Measurements from ENCODE around the gene USP32. TPM values are rescaled to one million over a fixed set of nuclear protein-coding genes. Genes with fewer than 3 reads are reported as not detected.
"Not testable (repeated sequence)": the region's sequence is repeated elsewhere in the genome, so short reads cannot be mapped to it uniquely, and the experiment has no call there.

The USP32 gene
- total RNA-seq, 4 donors from 2014 or later = 14.7 to 86.0 (median 54.8) TPM

DNA sequence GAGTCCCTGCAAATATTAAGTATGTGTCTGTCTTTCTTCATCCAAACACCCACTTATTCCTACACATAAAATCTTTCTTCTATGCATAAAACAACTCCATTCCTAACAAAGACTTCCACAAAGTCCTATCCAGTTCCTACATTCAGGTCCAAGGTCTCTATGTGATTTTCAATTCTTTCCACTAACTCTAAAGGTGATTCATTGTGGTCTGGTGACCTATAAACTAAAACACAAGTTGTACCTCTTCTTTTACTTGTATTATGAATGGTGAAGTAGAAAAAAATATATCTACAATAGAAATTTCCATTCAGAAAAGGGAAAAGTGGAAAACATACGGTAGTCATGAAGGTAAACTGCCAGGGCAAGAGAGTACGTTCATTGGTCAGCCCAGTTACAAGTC lies 56.6 kb downstream of the USP32 start:
- in situ Hi-C loops (cut with MboI; ENCODE audit: low pct_ligation_motif_present in 1 of 4, low pct_unique_long_range_greater_than_20kb in 1 of 4, low sequenced_read_pairs in 3 of 4) = no loop called here
- WGBS, 2 donors (ENCODE audit: low coverage in 1 of 2) = 91 to 93% methylated on average over 2 of the region's 2 CpGs
- TF ChIP-seq POLR2AphosphoS5 (IDR thresholded peaks at IDR 0.05) (no peak), EP300 (IDR thresholded peaks at IDR 0.05; ENCODE audit: low read depth) (no peak), POLR2A (IDR thresholded peaks at IDR 0.05) (no peak)
- TF ChIP-seq, protein P1, sequence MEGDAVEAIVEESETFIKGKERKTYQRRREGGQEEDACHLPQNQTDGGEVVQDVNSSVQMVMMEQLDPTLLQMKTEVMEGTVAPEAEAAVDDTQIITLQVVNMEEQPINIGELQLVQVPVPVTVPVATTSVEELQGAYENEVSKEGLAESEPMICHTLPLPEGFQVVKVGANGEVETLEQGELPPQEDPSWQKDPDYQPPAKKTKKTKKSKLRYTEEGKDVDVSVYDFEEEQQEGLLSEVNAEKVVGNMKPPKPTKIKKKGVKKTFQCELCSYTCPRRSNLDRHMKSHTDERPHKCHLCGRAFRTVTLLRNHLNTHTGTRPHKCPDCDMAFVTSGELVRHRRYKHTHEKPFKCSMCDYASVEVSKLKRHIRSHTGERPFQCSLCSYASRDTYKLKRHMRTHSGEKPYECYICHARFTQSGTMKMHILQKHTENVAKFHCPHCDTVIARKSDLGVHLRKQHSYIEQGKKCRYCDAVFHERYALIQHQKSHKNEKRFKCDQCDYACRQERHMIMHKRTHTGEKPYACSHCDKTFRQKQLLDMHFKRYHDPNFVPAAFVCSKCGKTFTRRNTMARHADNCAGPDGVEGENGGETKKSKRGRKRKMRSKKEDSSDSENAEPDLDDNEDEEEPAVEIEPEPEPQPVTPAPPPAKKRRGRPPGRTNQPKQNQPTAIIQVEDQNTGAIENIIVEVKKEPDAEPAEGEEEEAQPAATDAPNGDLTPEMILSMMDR (IDR thresholded peaks at IDR 0.05) = no peak

DNA sequence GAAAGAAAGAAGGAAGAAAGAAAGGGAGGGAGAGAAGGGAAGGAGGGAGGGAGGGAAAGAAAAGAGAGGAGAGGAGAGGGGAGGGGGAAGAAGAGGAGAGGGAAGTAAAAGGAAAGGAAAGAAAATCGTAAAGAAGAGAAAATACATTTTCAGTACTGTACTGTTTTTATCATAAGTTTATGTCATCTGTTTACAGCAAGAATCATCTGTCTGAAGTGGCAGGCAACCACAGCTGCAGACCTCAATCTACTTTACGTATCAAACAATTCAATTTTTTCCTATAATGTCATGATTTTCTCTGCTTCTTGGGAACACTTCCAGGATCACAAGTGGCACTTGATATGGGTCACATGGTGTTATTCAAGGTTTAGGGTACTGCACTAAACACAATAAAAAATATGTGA lies 58.3 kb downstream of the USP32 start:
- no peak overlapping the region for H3K4me3 ChIP-seq
- in situ Hi-C loops (cut with MboI; ENCODE audit: low pct_ligation_motif_present in 1 of 4, low pct_unique_long_range_greater_than_20kb in 1 of 4, low sequenced_read_pairs in 3 of 4) = no loop called here
- H3K27ac ChIP-seq = no peak overlapping the region
- intact Hi-C loops (cut with DNase I; ENCODE audit: low total_unique reads) = no loop called here
- no peaks in the 10 kb centered on the region for H3K4me1 ChIP-seq
- TF ChIP-seq POLR2AphosphoS5 (IDR thresholded peaks at IDR 0.05) (no peak), EP300 (IDR thresholded peaks at IDR 0.05; ENCODE audit: low read depth) (no peak), POLR2A (IDR thresholded peaks at IDR 0.05) (no peak)
- TF ChIP-seq, protein P1 (IDR thresholded peaks at IDR 0.05) = no peak
- no peaks in the 10 kb centered on the region for H3K9me3 ChIP-seq
- H3K36me3 ChIP-seq = no peaks in the 10 kb centered on the region
- no peaks in the 10 kb centered on the region for H3K27me3 ChIP-seq
- WGBS, 2 donors (ENCODE audit: low coverage in 1 of 2) = 17 to 61% methylated on average over 2 of the region's 2 CpGs
- no peak for DNase-seq

More for the DNA sequence above, 56.6 kb downstream of the USP32 start:
- intact Hi-C loops (cut with DNase I; ENCODE audit: low total_unique reads) = no loop called here
- H3K9me3 ChIP-seq = no peaks in the 10 kb centered on the region
- no peaks in the 10 kb centered on the region for H3K27me3 ChIP-seq
- DNase-seq = no peak
- H3K4me1 ChIP-seq = no peaks in the 10 kb centered on the region
- H3K36me3 ChIP-seq = no peaks in the 10 kb centered on the region
- no peak overlapping the region for H3K27ac ChIP-seq
- H3K4me3 ChIP-seq = no peak overlapping the region

DNA sequence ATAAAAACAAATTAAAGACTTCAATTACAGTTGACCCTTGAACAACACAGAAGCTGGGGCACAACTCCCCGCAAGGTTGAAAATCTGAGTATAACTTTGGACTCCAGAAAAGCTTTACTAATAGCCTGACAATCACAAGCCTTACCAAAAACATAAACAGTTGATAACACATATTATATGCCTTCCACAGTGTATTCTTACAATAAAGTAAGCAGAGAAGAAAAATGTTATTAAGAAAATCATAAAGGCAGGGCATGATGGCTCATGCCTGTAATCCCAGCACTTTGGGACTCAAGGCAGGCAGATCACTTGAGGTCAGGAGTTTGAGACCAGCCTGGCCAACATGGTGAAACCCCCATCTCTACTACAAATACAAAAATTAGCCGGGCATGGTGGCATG lies 58.9 kb downstream of the USP32 start:
- DNase-seq; in situ Hi-C loops (cut with MboI; ENCODE audit: low pct_ligation_motif_present in 1 of 4, low pct_unique_long_range_greater_than_20kb in 1 of 4, low sequenced_read_pairs in 3 of 4); H3K4me1 ChIP-seq; H3K4me3 ChIP-seq; H3K36me3 ChIP-seq; H3K27me3 ChIP-seq; H3K27ac ChIP-seq; H3K9me3 ChIP-seq; intact Hi-C loops (cut with DNase I; ENCODE audit: low total_unique reads): not testable (repeated sequence)
- 93 to 100% methylated on average over 1 to 2 of the region's 2 CpGs for WGBS, 2 donors (ENCODE audit: low coverage in 1 of 2)

DNA sequence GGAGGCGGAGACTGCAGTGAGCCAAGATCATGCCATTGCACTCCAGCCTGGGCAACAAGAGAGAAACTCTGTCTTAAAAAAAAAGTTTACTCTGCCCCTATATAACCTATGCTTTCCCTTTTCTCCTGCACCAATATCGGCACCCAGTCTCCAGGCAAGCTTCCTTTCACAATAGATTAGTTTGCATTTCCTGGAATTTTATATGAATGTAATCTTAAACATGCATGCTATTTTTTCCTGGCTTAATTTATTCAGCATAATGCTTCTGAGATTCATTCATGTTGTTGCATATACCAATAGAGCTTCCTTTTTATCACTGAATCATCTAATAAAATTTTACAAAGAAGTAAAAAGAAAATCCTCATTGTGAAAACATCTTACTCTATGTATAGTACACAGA lies 59.4 kb downstream of the USP32 start:
- in situ Hi-C loops (cut with MboI; ENCODE audit: low pct_ligation_motif_present in 1 of 4, low pct_unique_long_range_greater_than_20kb in 1 of 4, low sequenced_read_pairs in 3 of 4) = no loop called here
- no peak for DNase-seq
- H3K9me3 ChIP-seq = no peaks in the 10 kb centered on the region
- H3K4me1 ChIP-seq = no peaks in the 10 kb centered on the region
- 97 to 100% methylated on average over 1 to 2 of the region's 2 CpGs for WGBS, 2 donors (ENCODE audit: low coverage in 1 of 2)
- H3K36me3 ChIP-seq = no peaks in the 10 kb centered on the region
- H3K4me3 ChIP-seq = no peak overlapping the region
- no peak for TF ChIP-seq POLR2AphosphoS5 (IDR thresholded peaks at IDR 0.05)
- TF ChIP-seq POLR2A (IDR thresholded peaks at IDR 0.05) = no peak
- no peak for TF ChIP-seq EP300 (IDR thresholded peaks at IDR 0.05; ENCODE audit: low read depth)
- TF ChIP-seq, protein P1 (IDR thresholded peaks at IDR 0.05) = no peak
- H3K27me3 ChIP-seq = no peaks in the 10 kb centered on the region
- H3K27ac ChIP-seq = no peak overlapping the region
- intact Hi-C loops (cut with DNase I; ENCODE audit: low total_unique reads) = no loop called here

DNA sequence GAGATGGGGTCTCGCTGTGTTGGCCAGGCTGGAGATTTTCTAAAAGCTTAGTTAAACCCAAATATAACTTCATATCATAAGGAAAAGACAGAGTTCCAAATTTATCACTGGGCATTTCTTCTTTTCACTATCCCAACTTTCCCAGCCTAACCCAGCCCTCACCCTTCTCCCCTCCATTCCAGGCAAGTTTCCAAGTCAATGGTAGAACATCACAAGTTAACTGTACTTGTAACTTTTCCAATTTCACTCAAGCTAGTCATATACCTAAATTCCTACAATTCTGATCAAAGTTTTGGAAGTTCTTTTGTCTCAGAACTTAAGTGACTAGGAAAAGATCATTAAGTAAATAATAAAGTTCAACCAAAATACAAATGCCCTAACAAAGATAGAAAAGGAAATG lies 61.2 kb downstream of the USP32 start:
- in situ Hi-C loops (cut with MboI; ENCODE audit: low pct_ligation_motif_present in 1 of 4, low pct_unique_long_range_greater_than_20kb in 1 of 4, low sequenced_read_pairs in 3 of 4) = no loop called here

More for the DNA sequence above, 61.2 kb downstream of the USP32 start:
- no peak for DNase-seq
- intact Hi-C loops (cut with DNase I; ENCODE audit: low total_unique reads) = no loop called here
- H3K4me3 ChIP-seq = no peak overlapping the region
- TF ChIP-seq, protein P1 (IDR thresholded peaks at IDR 0.05) = no peak
- no peak for TF ChIP-seq POLR2A (IDR thresholded peaks at IDR 0.05)
- TF ChIP-seq EP300 (IDR thresholded peaks at IDR 0.05; ENCODE audit: low read depth) = no peak
- TF ChIP-seq POLR2AphosphoS5 (IDR thresholded peaks at IDR 0.05) = no peak
- no peak overlapping the region for H3K27ac ChIP-seq
- no peaks in the 10 kb centered on the region for H3K36me3 ChIP-seq
- no peaks in the 10 kb centered on the region for H3K4me1 ChIP-seq
- H3K9me3 ChIP-seq = no peaks in the 10 kb centered on the region
- H3K27me3 ChIP-seq = no peaks in the 10 kb centered on the region
- WGBS, 2 donors (ENCODE audit: low coverage in 1 of 2) = 100% methylated on average over 1 of the region's 1 CpG
